Thoracic aorta (tissue), 2 donors: ENCODE measurements around the gene HNRNPU. TPM values are rescaled to one million over a fixed set of nuclear protein-coding genes. Genes with fewer than 3 reads are reported as not detected.

Source experiments
- ATAC-seq: fragments of 150-250 bp; one replicate; pipeline ENCODE4 v1.8.0; 2017; ENCODE audit warnings: low read depth; ENCODE audit not compliant: insufficient number of reproducible peaks, low FRiP score
- DNase-seq: peaks from one replicate; pipeline ENCODE4 v3.0.0-alpha.2; 2020; ENCODE audit warnings: low spot score
- H3K27ac ChIP-seq, 2 donors: fragments of 200-600 bp; sonication (generic); 1 replicate in 1 of 2; 2 replicates in 1 of 2; pipeline ENCODE4 v1.5.1; 2016; ENCODE audit warnings: mild to moderate bottlenecking in 2 of 2, moderate library complexity in 2 of 2
- H3K27me3 ChIP-seq: fragments of 200-600 bp; sonication (generic); replicated peaks from 2 replicates; pipeline ENCODE4 v1.6.0; 2016; ENCODE audit warnings: mild to moderate bottlenecking; ENCODE audit not compliant: insufficient read depth
- H3K36me3 ChIP-seq: fragments of 200-600 bp; sonication (generic); one replicate; pipeline ENCODE4 v1.5.1; 2016
- H3K4me1 ChIP-seq, 2 donors: fragments of 200-600 bp; sonication (generic); 1 replicate in 1 of 2; 2 replicates in 1 of 2; pipeline versions ENCODE4 v1.5.1 to v1.6.0; 2016; ENCODE audit warnings: low read depth in 2 of 2, mild to moderate bottlenecking in 1 of 2; ENCODE audit not compliant: control insufficient read depth in 1 of 2
- H3K4me3 ChIP-seq: fragments of 200-600 bp; sonication (generic); 2 replicates; pipeline ENCODE4 v1.5.1; 2016; ENCODE audit warnings: mild to moderate bottlenecking
- H3K9me3 ChIP-seq: fragments of 200-600 bp; sonication (generic); 2 replicates; pipeline ENCODE4 v1.5.1; 2016
- CTCF ChIP-seq: fragments of 200-600 bp; sonication (generic); IDR thresholded peaks from one replicate; pipeline ENCODE4 v1.5.1; 2019; ENCODE audit warnings: antibody characterized with exemption
- total RNA-seq, 2 donors: library from RNA; depleted of rRNA; stranded (reverse); fragments of >200 nt; gene quantifications; one replicate each; pipeline versions ENCODE4 v1.1.0 to v1.2.3, GENCODE V29; 2016

Gene HNRNPU
- total RNA-seq, 2 donors from 2014 or later: 254 to 519 TPM

GRCh38 chr1:244850896-244851295, 13.4 kb downstream of the HNRNPU start:
- peaks cover 33% of the 10 kb centered on the region for H3K36me3 ChIP-seq

GRCh38 chr1:244850099-244850852, 14.1 kb downstream of the HNRNPU start:
- no peaks in the 10 kb centered on the region for H3K9me3 ChIP-seq
- no peak overlapping the region for H3K4me3 ChIP-seq
- no peak for ATAC-seq
- TF ChIP-seq CTCF: no peak
- H3K27ac ChIP-seq: no peak overlapping the region
- peaks cover 28% of the 10 kb centered on the region for H3K36me3 ChIP-seq
- no peak for DNase-seq
- H3K4me1 ChIP-seq: peaks cover 4 to 6% of the 10 kb centered on the region in 2 donors
- no peaks in the 10 kb centered on the region for H3K27me3 ChIP-seq

More at GRCh38 chr1:244850896-244851295, 13.4 kb downstream of the HNRNPU start:
- no peak for TF ChIP-seq CTCF
- Histone ChIP-seq H3K4me1 (peaks cover 4 to 11% of the 10 kb centered on the region in 2 donors), H3K4me3 (no peak overlapping the region), H3K27ac (no peak overlapping the region), H3K27me3 (no peaks in the 10 kb centered on the region), H3K9me3 (no peaks in the 10 kb centered on the region)
- ATAC-seq (no peak), DNase-seq (no peak)

- TF ChIP-seq CTCF: no peak
- no peak overlapping the region for H3K4me3 ChIP-seq
- no peak overlapping the region for H3K27ac ChIP-seq
- peaks cover 29% of the 10 kb centered on the region for H3K36me3 ChIP-seq
- no peaks in the 10 kb centered on the region for H3K27me3 ChIP-seq
- DNase-seq (no peak), ATAC-seq (no peak)
- H3K9me3 ChIP-seq: no peaks in the 10 kb centered on the region
- H3K4me1 ChIP-seq: no peaks in the 10 kb centered on the region
Observed at GRCh38 chr1:244849189-244849866, 15.0 kb downstream of the HNRNPU start.

GRCh38 chr1:244846653-244847052, 17.7 kb downstream of the HNRNPU start:
- Histone ChIP-seq H3K27ac (no peak overlapping the region), H3K4me3 (no peak overlapping the region), H3K4me1 (peaks cover 0 to 3% of the 10 kb centered on the region in 2 donors), H3K36me3 (peaks cover 23% of the 10 kb centered on the region), H3K9me3 (no peaks in the 10 kb centered on the region), H3K27me3 (no peaks in the 10 kb centered on the region)
- TF ChIP-seq CTCF: no peak
- ATAC-seq: no peak
- DNase-seq: no peak
